GM19397 (cell line): ENCODE measurements around the gene USP54.
"Not testable (repeated sequence)": the region's sequence is repeated elsewhere in the genome, so short reads cannot be mapped to it uniquely, and the experiment has no call there.

ENCODE experiments used
- ATAC-seq: cut with Tn5 transposase; IDR thresholded peaks from one replicate; pipeline ENCODE4 v1.9.1; 2021; ENCODE audit warnings: mild to moderate bottlenecking, moderate library complexity; ENCODE audit not compliant: unreplicated experiment

Gene USP54, protein sequence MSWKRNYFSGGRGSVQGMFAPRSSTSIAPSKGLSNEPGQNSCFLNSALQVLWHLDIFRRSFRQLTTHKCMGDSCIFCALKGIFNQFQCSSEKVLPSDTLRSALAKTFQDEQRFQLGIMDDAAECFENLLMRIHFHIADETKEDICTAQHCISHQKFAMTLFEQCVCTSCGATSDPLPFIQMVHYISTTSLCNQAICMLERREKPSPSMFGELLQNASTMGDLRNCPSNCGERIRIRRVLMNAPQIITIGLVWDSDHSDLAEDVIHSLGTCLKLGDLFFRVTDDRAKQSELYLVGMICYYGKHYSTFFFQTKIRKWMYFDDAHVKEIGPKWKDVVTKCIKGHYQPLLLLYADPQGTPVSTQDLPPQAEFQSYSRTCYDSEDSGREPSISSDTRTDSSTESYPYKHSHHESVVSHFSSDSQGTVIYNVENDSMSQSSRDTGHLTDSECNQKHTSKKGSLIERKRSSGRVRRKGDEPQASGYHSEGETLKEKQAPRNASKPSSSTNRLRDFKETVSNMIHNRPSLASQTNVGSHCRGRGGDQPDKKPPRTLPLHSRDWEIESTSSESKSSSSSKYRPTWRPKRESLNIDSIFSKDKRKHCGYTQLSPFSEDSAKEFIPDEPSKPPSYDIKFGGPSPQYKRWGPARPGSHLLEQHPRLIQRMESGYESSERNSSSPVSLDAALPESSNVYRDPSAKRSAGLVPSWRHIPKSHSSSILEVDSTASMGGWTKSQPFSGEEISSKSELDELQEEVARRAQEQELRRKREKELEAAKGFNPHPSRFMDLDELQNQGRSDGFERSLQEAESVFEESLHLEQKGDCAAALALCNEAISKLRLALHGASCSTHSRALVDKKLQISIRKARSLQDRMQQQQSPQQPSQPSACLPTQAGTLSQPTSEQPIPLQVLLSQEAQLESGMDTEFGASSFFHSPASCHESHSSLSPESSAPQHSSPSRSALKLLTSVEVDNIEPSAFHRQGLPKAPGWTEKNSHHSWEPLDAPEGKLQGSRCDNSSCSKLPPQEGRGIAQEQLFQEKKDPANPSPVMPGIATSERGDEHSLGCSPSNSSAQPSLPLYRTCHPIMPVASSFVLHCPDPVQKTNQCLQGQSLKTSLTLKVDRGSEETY (N-terminal part only)

DNA sequence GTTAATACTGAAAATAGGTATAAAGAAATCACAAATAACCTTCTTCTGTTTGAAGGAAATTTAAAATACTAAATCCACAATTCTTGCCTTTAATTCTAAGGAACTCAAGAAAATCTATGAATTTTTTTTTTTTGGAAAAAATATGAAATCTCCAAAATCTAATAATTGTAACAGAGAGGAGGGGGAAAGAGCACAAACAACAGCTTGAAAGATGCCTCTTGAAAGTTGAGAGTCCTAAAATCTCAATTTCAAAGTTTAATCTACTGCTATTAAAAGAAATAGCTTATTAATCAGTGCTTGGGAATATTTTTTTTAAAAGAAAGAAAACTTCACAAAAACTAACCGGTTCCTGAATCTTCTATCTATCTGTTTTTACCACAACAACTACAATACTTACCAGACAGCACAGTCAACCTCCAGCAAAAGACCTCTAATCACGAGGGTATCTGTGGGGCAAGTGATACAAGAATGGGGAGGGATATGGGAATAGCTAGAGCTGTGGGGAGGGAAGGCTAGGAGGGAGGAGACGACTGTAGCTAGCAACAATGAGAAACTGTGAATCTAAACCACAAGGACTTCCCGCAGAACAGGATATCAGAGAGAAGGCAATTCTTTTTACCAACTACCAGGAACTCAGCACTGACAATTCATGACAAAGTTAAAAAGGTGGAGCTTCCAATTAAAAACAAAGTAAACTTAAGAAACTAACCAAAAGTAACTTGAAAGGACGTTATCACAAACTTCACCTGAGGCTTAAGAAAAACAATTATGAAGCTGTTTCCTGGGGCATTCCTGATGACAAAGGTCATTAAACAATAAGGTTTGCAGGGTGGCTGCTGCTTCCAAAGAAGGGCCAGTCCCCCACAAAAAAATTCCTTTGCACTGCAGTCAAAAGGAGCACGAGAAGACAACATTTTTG, at the start of gene USP54:
TSS of gene USP54 (minus strand) at position 462 of the 919 bp plus-strand sequence. CDS start 15,684 bp downstream, outside the sequence.
- ATAC-seq: no peak

DNA sequence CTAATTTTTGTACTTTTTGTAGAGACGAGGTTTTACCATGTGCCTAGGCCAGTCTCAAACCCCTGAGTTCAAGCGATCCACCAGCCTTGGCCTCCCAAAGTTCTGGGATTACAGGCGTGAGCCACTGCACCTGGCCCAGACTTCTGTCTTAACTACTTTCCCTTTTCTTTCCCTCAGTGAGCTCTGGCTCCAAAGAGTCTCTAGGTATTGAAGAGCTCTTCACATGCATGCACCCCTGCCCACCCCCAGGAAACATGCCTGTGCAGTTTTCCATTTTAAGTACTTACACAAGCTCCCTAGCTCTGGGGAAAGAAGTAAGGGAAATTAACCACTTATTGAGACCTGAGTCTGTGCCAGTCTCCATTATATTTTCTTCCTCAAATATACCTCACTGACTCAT, 48.1 kb upstream of the USP54 start:
- no peak for ATAC-seq

DNA sequence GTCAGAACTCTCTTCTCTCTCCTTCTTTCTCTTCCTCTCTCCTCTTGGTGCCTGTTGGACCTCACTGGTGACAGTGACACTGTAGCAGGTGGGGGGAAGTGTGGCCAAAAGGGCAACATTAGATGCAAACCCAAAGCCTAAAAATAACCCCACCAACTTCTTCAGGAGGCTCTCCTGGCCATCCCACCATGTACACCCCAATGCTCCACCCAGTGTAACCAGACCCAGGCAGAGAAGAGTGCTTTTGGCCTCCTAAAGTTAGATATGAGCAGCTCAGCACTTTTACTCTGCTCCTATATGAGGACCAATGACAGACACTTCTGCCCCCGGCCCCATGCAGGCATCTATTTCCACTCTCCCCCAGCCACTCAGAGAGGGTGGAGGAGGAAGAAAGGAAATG, 44.6 kb upstream of the USP54 start:
- ATAC-seq: no peak

DNA sequence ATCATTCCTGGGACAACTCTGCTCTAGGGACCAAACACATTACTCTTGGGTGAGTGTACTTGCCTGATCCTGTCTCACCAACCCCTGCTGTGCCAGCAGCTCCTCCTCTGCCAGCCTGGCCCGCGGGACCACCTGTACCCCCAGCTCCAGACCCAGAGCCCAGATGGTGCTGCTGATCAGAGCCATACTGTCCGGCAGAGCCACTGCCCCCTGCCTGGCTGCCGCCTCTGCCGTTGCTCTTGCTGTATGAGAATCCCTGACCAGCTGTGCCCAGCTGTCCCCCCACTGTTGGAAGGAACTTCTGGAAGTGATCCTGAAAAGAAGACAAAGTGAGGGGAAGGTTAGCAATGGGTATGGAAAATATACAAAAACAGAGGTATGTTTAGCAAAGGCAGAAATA, 43.3 kb upstream of the USP54 start:
- no peak for ATAC-seq

DNA sequence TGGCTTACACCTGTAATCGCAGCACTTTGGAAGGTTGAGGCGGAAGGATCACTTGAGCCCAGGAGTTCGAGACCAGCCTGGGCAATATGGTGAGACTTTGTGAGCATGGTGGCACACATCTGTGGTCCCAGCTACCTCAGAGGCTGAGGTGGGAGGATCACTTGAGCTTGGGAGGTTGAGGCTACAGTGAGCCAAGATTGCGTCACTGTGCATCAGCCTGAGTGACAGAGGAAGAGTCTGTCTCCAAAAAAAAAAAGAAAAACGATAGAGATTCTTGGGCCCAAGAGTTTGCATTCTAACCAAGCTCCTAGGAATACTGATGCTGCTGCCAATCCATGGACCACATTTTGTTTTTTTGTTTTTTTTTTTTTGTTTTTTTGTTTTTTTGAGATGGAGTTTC, 38.0 kb upstream of the USP54 start:
- ATAC-seq: no peak

DNA sequence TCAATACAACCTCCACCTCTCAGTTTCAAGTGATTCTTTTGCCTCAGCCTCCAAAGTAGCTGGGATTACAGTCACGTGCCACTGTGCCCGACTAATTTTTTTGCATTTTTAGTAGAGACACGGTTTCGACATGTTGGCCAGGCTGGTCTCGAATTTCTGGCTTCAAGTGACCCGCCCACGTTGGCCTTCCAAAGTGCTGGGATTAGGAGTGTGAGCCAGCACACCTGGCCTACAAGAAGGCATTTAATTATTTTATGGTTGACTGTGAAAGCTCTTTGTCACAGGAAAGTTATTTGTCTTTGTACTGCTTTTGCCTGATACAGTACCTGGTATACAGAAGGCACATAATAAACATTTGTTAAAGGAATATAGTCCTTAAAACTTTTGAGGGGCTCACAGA, 37.3 kb upstream of the USP54 start:
- ATAC-seq: no peak

DNA sequence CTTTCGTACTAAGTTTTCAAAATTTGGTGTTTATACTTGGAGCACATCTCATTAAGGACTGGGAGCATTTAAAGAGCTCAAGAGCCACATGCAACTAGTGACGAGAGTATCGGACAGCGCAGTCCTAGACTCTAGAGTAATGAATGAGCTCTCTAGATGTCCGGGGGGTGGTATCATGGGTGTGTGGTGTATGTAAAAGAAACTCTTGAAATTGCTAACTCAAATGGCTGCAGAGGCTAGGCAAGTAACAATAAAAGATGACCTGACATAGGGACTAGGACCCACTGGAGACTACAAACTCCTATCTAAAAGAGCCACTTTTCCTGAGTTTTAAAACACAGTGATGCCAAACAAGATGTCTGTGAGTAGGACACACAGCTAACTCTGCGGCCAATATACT, 36.2 kb upstream of the USP54 start:
- ATAC-seq: no peak

DNA sequence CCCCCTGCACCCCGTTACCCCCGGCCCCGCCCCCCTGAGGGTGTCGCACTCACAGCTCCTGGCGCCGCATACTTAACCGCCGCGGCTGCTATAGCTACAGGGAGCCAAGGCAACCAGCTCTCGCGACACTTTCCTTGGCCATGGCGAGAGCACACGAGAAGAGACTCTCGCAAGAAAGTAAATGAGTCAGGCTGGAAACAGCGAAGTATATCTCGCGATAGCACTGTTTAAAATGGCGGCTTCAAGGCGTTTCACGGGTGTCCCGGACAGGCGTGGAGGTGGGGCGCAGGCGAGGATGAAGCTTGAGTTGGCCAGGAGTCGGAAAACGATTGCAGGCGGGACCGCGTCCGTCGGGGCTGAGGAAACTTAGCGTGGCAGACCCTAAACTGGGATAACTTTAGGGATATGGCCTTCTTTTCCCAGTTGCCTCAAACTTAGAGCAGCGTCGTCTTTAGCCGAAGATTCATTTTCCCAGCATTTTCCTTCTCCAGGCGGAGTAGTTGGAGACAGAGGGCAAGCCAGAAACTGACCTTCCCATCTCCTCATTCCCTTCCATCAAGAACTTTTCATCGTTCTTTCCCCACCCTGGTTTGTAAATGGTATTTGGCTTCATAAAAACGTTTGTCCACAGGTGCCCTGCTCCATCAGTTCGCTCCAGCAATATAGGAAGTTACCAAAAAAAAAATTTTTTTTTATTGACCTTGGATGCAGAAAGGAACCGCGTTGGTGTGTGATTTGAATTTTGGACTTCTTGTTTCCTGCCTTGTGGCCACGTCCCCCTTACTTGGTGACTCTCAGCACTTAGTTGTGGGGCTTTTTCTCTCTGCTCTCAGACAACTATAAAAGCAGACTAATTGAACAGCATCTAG, 35.0 kb upstream of the USP54 start:
- peak; percentile 91 for ATAC-seq

DNA sequence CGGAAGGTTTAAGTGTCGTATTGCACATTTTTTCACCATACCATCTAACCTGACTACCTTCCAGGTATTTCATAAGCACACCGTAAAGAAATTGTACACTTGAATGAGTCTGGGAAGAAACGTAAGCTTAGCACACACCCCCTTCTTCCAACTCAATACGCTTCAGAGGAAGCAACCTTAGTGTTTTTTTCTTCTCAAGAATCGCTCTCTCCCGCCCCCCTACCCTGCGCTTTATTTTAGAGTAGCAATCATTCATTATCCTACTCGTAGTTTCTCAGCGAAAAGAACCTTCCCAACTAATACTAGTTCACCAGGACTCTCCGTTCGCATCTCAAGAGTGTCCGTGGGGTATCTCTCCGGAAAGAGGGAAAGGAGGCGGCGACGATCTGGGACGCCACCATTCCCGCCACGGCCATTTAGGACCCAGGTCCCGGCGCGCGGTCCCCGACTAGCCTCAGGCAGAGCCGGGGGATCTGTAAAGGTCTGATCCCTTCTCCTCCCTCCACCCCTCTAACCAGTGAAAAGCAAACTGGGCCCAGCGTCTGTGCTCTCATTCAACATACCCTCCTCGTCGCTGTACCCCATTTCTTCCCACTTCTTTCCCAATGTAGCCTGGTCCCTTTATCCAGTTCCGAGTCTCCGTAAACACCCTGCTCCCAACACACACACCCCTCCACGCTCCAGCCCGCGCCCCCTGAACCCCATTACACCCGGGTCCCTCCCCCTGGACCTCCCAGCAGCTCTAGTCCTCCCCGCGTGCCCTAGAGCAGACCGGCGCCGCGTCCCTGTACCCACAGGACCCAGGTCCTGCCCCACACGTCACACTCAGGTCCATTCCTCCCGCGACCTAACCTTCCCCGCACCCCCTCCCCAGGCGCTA, 34.1 kb upstream of the USP54 start:
- peak; percentile 40 for ATAC-seq

DNA sequence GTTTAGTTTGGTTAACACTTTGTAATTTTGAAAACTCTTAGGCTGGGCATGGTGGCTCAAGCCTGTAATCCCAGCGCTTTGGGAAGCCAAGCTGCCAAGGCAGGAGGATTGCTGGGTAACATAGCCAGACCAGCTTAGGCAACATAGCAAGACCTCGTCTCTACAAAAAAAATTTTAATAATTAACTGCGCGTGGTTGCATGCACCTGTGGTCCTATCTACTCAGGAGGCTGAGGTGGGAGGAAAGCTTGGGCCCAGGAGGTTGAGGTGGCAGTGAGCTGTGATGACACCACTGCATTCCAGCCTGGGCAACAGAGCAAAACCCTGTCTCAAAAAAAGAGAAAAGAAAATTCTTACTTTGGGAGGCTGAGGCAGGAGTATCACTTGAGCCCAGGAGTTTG, 31.9 kb upstream of the USP54 start:
- no peak for ATAC-seq

DNA sequence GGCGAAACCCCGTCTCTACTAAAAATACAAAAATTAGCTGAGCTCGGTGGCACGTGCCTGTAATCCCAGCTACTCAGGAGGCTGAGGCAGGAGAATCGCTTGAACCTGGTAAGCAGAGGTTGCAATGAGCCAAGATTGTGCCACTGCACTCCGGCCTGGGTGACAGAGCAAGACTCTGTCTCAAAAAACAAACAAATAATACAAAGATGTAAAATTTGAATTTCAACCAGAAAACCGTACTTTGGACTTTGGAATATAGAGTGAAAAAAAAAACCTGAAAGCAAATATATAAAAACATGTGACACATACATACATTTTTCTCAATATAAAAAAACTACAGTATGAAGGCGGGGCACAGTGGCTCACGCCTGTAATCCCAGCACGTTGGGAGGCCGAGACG, 29.8 kb upstream of the USP54 start:
- ATAC-seq: not testable (repeated sequence)

DNA sequence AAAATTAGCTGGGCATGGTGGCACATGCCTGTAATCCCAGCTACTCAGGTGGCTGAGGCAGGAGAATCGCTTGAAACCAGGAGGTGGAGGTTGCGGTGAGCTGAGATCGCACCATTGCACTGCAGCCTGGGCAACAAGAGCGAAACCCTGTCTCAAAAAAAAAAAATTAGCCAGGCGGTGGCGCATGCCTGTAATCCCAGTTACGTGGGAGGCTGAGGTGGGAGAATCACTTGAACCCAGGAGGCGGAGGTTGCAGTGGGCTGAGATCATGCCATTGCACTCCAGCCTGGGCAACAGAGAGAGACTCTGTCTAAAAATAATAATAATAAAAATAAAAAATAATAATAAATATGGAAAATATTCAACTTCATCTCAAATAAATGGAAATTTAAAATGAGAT, 26.0 kb upstream of the USP54 start:
- not testable (repeated sequence) for ATAC-seq

DNA sequence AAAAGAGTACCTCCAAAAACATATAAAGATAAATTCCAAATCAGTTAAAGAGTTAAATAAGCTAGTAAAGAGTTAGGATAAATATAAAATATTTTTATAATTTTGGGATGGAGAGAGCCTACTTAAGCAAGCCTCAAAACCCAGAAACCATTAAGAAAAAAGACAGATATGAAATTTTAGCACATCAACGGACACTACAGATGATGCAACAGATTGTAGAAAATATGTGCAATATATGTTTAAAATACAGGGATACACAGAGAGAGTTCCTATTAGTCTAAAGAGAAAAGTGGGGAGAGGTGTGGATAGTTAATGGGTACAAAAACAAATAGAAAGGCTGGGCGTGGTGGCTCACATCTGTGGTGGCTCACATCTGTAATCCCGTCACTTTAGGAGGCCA, 23.6 kb upstream of the USP54 start:
- ATAC-seq: no peak

DNA sequence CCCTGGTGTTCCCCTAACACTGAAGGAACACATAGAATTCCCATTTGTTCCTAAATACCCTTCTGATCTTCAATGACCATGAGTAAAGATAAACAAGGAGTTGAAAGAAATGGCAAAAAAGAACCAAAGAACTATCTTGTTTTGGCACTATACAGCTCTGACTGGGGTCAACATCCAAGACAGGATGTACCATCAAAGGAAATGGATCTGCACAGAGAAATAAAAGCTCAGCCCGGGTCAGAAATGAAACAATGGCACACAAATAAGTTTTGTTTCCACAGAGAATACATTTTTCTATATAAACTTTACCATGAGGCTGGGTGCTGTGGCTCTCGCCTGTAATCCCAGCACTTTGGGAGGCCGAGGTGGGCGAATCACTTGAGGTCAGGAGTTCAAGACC, 18.0 kb upstream of the USP54 start:
- ATAC-seq: no peak

DNA sequence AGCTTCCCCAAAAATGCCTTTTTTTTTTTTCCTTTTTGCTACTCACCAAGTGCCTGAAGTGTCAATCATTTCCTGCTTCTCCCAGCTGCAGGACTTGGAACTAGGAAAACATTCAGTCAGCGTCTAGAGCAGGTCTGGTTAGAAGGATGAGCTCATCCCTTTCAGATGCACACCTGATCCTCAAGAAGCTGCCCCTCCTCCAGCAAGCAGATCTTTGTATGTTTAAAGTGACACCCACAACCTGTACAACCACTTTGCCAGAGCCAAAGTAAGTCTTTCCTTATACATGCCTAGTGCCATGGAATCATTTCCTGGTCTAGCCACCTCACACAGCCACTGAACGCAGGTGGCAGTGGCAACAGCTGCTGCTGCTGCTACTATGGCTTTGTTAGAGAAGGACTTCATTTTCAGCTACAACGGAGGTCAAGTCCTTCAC, 10.4 kb upstream of the USP54 start:
- no peak for ATAC-seq

DNA sequence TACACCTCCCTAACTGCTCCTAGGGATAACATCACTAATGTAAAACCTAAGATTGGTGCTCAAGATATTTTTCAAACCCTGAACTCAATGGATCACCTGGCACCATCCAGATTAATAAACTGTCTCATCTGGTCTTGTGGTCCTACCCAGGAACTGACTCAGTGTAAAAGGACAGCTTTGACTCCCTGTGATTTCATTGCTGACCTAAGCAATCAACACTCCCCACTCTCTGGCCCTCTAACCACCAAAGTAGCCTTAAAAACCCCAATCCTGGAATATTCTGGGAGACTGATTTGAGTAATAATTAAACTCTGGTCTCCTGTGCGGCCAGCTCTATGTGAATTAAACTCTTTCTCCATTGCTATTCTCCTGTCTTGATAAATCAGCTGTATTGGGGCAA, 6.2 kb upstream of the USP54 start:
- ATAC-seq: no peak

DNA sequence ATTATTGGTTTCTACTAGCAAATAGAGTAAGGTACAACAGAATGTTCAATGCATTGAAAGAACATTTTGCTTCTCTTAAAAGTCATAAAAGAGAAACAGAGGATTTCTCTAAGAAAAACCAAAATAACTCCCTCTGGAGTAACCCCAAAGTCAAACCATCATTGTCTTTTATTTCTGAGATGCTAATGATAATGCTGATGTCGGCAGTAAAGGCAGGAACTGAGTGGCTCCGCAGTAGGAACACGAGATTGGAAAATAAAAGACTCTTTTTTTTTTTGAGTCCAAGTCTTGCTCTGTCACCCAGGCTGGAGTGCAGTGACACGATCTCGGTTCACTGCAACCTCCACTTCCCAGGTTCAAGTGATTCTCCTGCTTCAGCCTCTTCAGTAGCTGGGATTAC, 2.7 kb upstream of the USP54 start:
- ATAC-seq: no peak

DNA sequence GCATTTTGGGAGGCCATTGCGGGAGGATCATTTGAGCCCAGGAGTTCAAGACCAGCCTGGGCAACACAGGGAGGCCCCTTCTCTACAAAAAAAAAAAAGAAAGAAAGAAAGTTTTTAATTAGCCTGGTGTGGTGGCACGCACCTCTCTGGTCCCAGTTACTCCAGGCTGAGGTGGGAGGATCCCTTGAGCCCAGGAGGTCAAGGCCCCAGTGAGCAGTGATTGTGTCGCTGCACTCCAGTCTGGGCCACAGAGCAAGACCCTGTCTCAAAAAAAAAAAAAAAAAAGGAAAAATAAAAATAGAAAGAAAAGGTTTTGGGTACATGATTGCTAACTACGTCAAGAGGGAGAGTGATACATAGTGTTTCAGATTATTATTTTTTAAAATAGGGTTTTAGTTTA, 2.0 kb upstream of the USP54 start:
- ATAC-seq: no peak
